H1 (cell line): ENCODE data around the gene POLE4. TPM values are rescaled to one million over a fixed set of nuclear protein-coding genes. Genes with fewer than 3 reads are reported as not detected.

ENCODE experiments used
- MAFK ChIP-seq: IDR thresholded peaks from 2 replicates; pipeline ENCODE4 v1.6.1; 2012; ENCODE audit warnings: low read depth, mild to moderate bottlenecking, improper control_type of control experiment, low read length
- TEAD4 ChIP-seq: IDR thresholded peaks from 2 replicates; pipeline ENCODE4 v1.6.1; 2012; ENCODE audit warnings: low read depth, low read length, inconsistent platforms, mixed read lengths
- polyA plus RNA-seq, 7 experiments: library from polyadenylated mRNA; depleted of rRNA in 3 of 7; stranded (reverse) in 5 of 7; unstranded in 2 of 7; fragments of >200 nt in 5 of 7; fragments of 200-250 nt in 2 of 7; gene quantifications; 1 replicate in 5 of 7; 2 replicates in 1 of 7; 4 replicates in 1 of 7; pipeline versions ENCODE4 v1.2.1 to v1.2.3, GENCODE V29; 2011 to 2013; ENCODE audit warnings: missing spikeins in 2 of 7, mixed read lengths in 2 of 7
- total RNA-seq: library from RNA; stranded (reverse); fragmentation: NEBNext Ultra II Directional; extraction: Animal tissue kit (Norgen Biotek cat#: 25700); gene quantifications from 2 replicates; pipeline ENCODE4 v1.2.1, GENCODE V29; 2021

POLE4 gene
- total and polyA plus RNA-seq, 2 of the 8 experiments (the other 6 are each of a cell fraction or from before 2014, with no cell fraction given), result 16.7 to 44.7 TPM

DNA sequence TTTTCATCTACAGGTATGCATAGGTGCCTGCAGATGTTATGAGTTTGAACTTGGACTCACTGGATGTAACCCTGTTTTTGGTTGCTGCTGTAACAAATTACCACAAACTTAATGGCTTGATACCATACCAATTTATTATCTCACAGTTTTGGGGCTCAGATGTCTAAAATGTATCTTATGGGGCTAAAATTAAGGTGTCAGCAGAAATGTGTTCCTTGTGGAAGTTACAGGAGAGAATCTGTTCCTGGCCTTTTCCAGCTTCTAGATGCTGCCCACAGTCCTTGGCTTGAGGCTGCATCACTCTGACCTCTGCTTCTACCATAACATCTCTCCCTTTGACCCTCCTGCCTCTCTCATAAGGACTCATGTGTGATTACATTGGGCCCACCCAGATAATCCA lies 47.6 kb downstream of the POLE4 start (continued):
- no peak for TF ChIP-seq MAFK
- no peak for TF ChIP-seq TEAD4
